Liver (tissue), 3 donors: ENCODE measurements around the gene ADAMTS3.

ENCODE experiments used
- EGR1 ChIP-seq, 2 donors: IDR thresholded peaks; 2 replicates each; pipeline ENCODE4 v1.6.1; 2016 to 2018; ENCODE audit warnings: antibody characterized with exemption in 2 of 2, low read depth in 2 of 2
- FOXA1 ChIP-seq: IDR thresholded peaks from 2 replicates; pipeline ENCODE4 v1.6.1; 2016; ENCODE audit warnings: antibody characterized with exemption
- GABPA ChIP-seq, 2 donors: IDR thresholded peaks in 1 of 2; conservative IDR thresholded peaks in 1 of 2; 2 replicates each; pipeline ENCODE4 v1.6.1; 2016; ENCODE audit warnings: antibody characterized with exemption in 2 of 2, mild to moderate bottlenecking in 1 of 2, moderate library complexity in 1 of 2
- JUND ChIP-seq, 2 donors: IDR thresholded peaks; 2 replicates each; pipeline ENCODE4 v1.6.1; 2016; ENCODE audit warnings: antibody characterized with exemption in 2 of 2
- RAD21 ChIP-seq, 2 donors: IDR thresholded peaks; 2 replicates each; pipeline ENCODE4 v1.6.1; 2016; ENCODE audit warnings: antibody characterized with exemption in 2 of 2, mild to moderate bottlenecking in 2 of 2
- SP1 ChIP-seq: IDR thresholded peaks from 2 replicates; pipeline ENCODE4 v1.6.1; 2018; ENCODE audit warnings: antibody characterized with exemption, mild to moderate bottlenecking
- TAF1 ChIP-seq: conservative IDR thresholded peaks from 2 replicates; pipeline ENCODE4 v1.6.1; 2016; ENCODE audit warnings: antibody characterized with exemption, mild to moderate bottlenecking
- YY1 ChIP-seq: IDR thresholded peaks from 2 replicates; pipeline ENCODE4 v1.6.1; 2016; ENCODE audit warnings: antibody characterized with exemption, mild to moderate bottlenecking
- TF ChIP-seq, protein P1 (sequence below): fragments of 150-350 bp; IDR thresholded peaks from 2 replicates; pipeline ENCODE4 v1.5.1; 2017; ENCODE audit warnings: improper control_type of control experiment, low read depth, low read length; ENCODE audit not compliant: missing input control
- TF ChIP-seq, protein P2 (sequence below): IDR thresholded peaks from 2 replicates; pipeline ENCODE4 v1.6.1; 2016; ENCODE audit warnings: antibody characterized with exemption, mild to moderate bottlenecking
- TF ChIP-seq, protein P3 (sequence below): IDR thresholded peaks from 2 replicates; pipeline ENCODE4 v1.6.1; 2016; ENCODE audit warnings: antibody characterized with exemption
- TF ChIP-seq, protein P4 (sequence below): IDR thresholded peaks from 2 replicates; pipeline ENCODE4 v1.6.1; 2016; ENCODE audit warnings: antibody characterized with exemption
- donor health status: healthy.
- donor health status: healthy.

DNA sequence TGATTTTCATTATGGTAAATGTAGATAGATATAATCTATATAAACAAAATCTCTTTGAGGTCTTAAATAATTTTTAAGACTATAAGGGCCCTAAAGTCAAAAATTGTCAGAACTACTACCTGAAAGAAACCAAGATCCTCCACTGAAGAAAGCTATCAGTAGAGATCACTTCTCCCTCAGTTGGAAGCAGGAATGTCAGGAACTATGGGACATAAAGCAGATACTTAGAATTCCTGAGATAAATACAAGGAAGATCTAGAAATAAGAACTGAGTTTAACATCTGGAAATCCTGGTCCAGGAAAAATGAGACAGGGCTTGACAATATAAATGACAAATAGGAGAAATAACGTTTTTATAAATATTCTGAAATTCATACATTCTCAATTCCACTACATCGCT is 97.2 kb downstream of the ADAMTS3 start:
- TF ChIP-seq, protein P1, sequence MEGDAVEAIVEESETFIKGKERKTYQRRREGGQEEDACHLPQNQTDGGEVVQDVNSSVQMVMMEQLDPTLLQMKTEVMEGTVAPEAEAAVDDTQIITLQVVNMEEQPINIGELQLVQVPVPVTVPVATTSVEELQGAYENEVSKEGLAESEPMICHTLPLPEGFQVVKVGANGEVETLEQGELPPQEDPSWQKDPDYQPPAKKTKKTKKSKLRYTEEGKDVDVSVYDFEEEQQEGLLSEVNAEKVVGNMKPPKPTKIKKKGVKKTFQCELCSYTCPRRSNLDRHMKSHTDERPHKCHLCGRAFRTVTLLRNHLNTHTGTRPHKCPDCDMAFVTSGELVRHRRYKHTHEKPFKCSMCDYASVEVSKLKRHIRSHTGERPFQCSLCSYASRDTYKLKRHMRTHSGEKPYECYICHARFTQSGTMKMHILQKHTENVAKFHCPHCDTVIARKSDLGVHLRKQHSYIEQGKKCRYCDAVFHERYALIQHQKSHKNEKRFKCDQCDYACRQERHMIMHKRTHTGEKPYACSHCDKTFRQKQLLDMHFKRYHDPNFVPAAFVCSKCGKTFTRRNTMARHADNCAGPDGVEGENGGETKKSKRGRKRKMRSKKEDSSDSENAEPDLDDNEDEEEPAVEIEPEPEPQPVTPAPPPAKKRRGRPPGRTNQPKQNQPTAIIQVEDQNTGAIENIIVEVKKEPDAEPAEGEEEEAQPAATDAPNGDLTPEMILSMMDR = no peak
- TF ChIP-seq, protein P2, sequence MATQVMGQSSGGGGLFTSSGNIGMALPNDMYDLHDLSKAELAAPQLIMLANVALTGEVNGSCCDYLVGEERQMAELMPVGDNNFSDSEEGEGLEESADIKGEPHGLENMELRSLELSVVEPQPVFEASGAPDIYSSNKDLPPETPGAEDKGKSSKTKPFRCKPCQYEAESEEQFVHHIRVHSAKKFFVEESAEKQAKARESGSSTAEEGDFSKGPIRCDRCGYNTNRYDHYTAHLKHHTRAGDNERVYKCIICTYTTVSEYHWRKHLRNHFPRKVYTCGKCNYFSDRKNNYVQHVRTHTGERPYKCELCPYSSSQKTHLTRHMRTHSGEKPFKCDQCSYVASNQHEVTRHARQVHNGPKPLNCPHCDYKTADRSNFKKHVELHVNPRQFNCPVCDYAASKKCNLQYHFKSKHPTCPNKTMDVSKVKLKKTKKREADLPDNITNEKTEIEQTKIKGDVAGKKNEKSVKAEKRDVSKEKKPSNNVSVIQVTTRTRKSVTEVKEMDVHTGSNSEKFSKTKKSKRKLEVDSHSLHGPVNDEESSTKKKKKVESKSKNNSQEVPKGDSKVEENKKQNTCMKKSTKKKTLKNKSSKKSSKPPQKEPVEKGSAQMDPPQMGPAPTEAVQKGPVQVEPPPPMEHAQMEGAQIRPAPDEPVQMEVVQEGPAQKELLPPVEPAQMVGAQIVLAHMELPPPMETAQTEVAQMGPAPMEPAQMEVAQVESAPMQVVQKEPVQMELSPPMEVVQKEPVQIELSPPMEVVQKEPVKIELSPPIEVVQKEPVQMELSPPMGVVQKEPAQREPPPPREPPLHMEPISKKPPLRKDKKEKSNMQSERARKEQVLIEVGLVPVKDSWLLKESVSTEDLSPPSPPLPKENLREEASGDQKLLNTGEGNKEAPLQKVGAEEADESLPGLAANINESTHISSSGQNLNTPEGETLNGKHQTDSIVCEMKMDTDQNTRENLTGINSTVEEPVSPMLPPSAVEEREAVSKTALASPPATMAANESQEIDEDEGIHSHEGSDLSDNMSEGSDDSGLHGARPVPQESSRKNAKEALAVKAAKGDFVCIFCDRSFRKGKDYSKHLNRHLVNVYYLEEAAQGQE = no peak
- TF ChIP-seq TAF1 = no peak
- TF ChIP-seq YY1 = no peak
- no peak for TF ChIP-seq FOXA1
- no peak for TF ChIP-seq SP1
- TF ChIP-seq, protein P3, sequence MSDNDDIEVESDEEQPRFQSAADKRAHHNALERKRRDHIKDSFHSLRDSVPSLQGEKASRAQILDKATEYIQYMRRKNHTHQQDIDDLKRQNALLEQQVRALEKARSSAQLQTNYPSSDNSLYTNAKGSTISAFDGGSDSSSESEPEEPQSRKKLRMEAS = no peak
- TF ChIP-seq, protein P4, sequence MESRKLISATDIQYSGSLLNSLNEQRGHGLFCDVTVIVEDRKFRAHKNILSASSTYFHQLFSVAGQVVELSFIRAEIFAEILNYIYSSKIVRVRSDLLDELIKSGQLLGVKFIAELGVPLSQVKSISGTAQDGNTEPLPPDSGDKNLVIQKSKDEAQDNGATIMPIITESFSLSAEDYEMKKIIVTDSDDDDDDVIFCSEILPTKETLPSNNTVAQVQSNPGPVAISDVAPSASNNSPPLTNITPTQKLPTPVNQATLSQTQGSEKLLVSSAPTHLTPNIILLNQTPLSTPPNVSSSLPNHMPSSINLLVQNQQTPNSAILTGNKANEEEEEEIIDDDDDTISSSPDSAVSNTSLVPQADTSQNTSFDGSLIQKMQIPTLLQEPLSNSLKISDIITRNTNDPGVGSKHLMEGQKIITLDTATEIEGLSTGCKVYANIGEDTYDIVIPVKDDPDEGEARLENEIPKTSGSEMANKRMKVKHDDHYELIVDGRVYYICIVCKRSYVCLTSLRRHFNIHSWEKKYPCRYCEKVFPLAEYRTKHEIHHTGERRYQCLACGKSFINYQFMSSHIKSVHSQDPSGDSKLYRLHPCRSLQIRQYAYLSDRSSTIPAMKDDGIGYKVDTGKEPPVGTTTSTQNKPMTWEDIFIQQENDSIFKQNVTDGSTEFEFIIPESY = no peak
- no peak for TF ChIP-seq GABPA (IDR thresholded peaks at IDR 0.05 in 1 of 2, conservative IDR thresholded peaks at IDR 0.05 in 1 of 2)
- TF ChIP-seq EGR1 (IDR thresholded peaks at IDR 0.05; ENCODE audit: low read depth in 2 of 2) = no peak
- no peak for TF ChIP-seq JUND (IDR thresholded peaks at IDR 0.05)
- TF ChIP-seq RAD21 (IDR thresholded peaks at IDR 0.05) = no peak
